GM12875 (cell line): ENCODE data around the gene FOXRED2.

Experiments
- H3K4me3 ChIP-seq: one replicate; pipeline ENCODE4 v1.5.1; 2011; ENCODE audit warnings: low read depth, low read length, control low read depth
- CTCF ChIP-seq: IDR thresholded peaks from 2 replicates; pipeline ENCODE4 v1.5.1; 2011; ENCODE audit warnings: low read depth, mild to moderate bottlenecking, control low read depth, inconsistent platforms, low read length, moderate library complexity, borderline replicate concordance; ENCODE audit not compliant: insufficient read depth

Gene FOXRED2

GRCh38 chr22:36463783-36464184 is 43.1 kb downstream of the FOXRED2 start:
- H3K4me3 ChIP-seq, result no peak overlapping the region
- no peak for TF ChIP-seq CTCF

- no peak for TF ChIP-seq CTCF
- H3K4me3 ChIP-seq, result no peak overlapping the region
Observed at GRCh38 chr22:36461665-36462649, 44.9 kb downstream of the FOXRED2 start.

GRCh38 chr22:36460202-36460601 is 46.6 kb downstream of the FOXRED2 start:
- no peak overlapping the region for H3K4me3 ChIP-seq
- no peak for TF ChIP-seq CTCF

GRCh38 chr22:36457688-36458450 is 49.0 kb downstream of the FOXRED2 start:
- H3K4me3 ChIP-seq, result no peak overlapping the region
- no peak for TF ChIP-seq CTCF

- TF ChIP-seq CTCF, result no peak
- no peak overlapping the region for H3K4me3 ChIP-seq
Observed at GRCh38 chr22:36456464-36456845, 50.4 kb downstream of the FOXRED2 start.

GRCh38 chr22:36455571-36456463 is 51.0 kb downstream of the FOXRED2 start:
- no peak for TF ChIP-seq CTCF

More at GRCh38 chr22:36455571-36456463, 51.0 kb downstream of the FOXRED2 start:
- peak overlapping the region; percentile 52 for H3K4me3 ChIP-seq
